ENCODE results near the gene GMPR.

GRCh38 chr6:16282370-16282769 is 44.0 kb downstream of the GMPR start:
- TF ChIP-seq CTCF (IDR thresholded peaks at IDR 0.05): no peak
- no peak for TF ChIP-seq POLR2AphosphoS5 (IDR thresholded peaks at IDR 0.05)
- no peak for TF ChIP-seq POLR2A (IDR thresholded peaks at IDR 0.05)
- TF ChIP-seq EP300 (IDR thresholded peaks at IDR 0.05): no peak
